K562 (cell line): ENCODE measurements around the gene ZDHHC22. TPM values are rescaled to one million over a fixed set of nuclear protein-coding genes. Genes with fewer than 3 reads are reported as not detected.

Experiments used
- CBFA2T2 ChIP-seq: fragments of 450-650 bp; conservative IDR thresholded peaks from 2 replicates; pipeline ENCODE4 v1.6.1; 2017; ENCODE audit warnings: mild to moderate bottlenecking
- DPF2 ChIP-seq: fragments of 450-650 bp; IDR thresholded peaks from 2 replicates; pipeline ENCODE4 v1.6.1; 2016
- E2F4 ChIP-seq: sonication (generic); formaldehyde crosslinking; IDR thresholded peaks from 2 replicates; pipeline ENCODE4 v1.8.0; 2022; ENCODE audit warnings: mild to moderate bottlenecking, low read depth, missing genetic modification reagents
- FOXP1 ChIP-seq: sonication (generic); formaldehyde crosslinking; IDR thresholded peaks from 2 replicates; pipeline ENCODE4 v1.8.0; 2022; ENCODE audit warnings: mild to moderate bottlenecking, missing genetic modification reagents
- KDM4B ChIP-seq, 2 experiments: fragments of 450-650 bp in 1 of 2; sonication (generic) in 1 of 2; IDR thresholded peaks; 2 replicates each; pipeline ENCODE4 v1.6.1; 2016 to 2017; ENCODE audit warnings: borderline replicate concordance in 2 of 2, antibody characterized with exemption in 1 of 2, low read depth in 1 of 2, mild to moderate bottlenecking in 1 of 2
- MLLT1 ChIP-seq, 2 experiments: fragments of 450-650 bp; IDR thresholded peaks; 2 replicates each; pipeline ENCODE4 v1.6.1; 2016
- MTA3 ChIP-seq: fragments of 450-650 bp; formaldehyde crosslinking; IDR thresholded peaks from 2 replicates; pipeline ENCODE4 v1.6.1; 2017; ENCODE audit warnings: mild to moderate bottlenecking, borderline replicate concordance
- TFE3 ChIP-seq: fragments of 450-650 bp; formaldehyde crosslinking; IDR thresholded peaks from 2 replicates; pipeline ENCODE4 v1.4.0; 2020; ENCODE audit warnings: mild to moderate bottlenecking, mixed read lengths
- XRCC5 ChIP-seq: fragments of 200-400 bp; formaldehyde crosslinking; IDR thresholded peaks from 2 replicates; pipeline ENCODE4 v1.6.1; 2017; ENCODE audit warnings: low read depth, mild to moderate bottlenecking, low read length
- ZBTB26 ChIP-seq: fragments of 450-650 bp; formaldehyde crosslinking; IDR thresholded peaks from 2 replicates; pipeline ENCODE4 v1.4.0; 2022; ENCODE audit warnings: missing genetic modification characterization
- ZNF407 ChIP-seq: fragments of 450-650 bp; IDR thresholded peaks from 2 replicates; pipeline ENCODE4 v1.6.1; 2016; ENCODE audit warnings: low read depth
- ZNF766 ChIP-seq: fragments of 200-800 bp; sonication (Bioruptor generic); conservative IDR thresholded peaks from 2 replicates; pipeline ENCODE4 v1.6.1; 2016; ENCODE audit warnings: missing genetic modification characterization, missing compliant biosample characterization
- polyA plus RNA-seq, 8 experiments: library from polyadenylated mRNA; depleted of rRNA in 4 of 8; stranded (reverse) in 5 of 8; unstranded in 3 of 8; fragments of >200 nt; fragmentation: Nextera tagmentation in 2 of 8; fragmentation: Illumina TruSeq in 1 of 8; extraction: Ambion mirVana in 2 of 8; extraction: Trizol in 1 of 8; gene quantifications; 2 replicates each; pipeline versions ENCODE4 v1.2.1 to v1.2.3, GENCODE V29; 2011 to 2014; ENCODE audit warnings: inconsistent platforms in 1 of 8, missing spikeins in 1 of 8
- total RNA-seq, 7 experiments: library from RNA; depleted of rRNA in 6 of 7; stranded (reverse); fragments of >200 nt in 6 of 7; fragmentation: Illumina TruSeq in 2 of 7; extraction: Trizol in 2 of 7; gene quantifications; 2 replicates each; pipeline versions ENCODE4 v1.2.1 to v1.2.3, GENCODE V29; 2011 to 2021; ENCODE audit warnings: low replicate concordance in 1 of 7

ZDHHC22 gene
- total and polyA plus RNA-seq, 9 of the 15 experiments (the other 6 are each of a cell fraction or from before 2014, with no cell fraction given) = not detected

GRCh38 chr14:77097700-77098528 is 43.7 kb downstream of the ZDHHC22 start, which contains the start of gene CIPC (continued):
- peak in 1 of 2 experiments; percentile 27; a peak in 1 of 4 replicates for TF ChIP-seq MLLT1 (IDR thresholded peaks at IDR 0.05)
- peak; percentile 81; the same call in 1 of the 2 replicates for TF ChIP-seq ZNF766 (CRISPR knock-in tag)
- peak; percentile 96 for TF ChIP-seq TFE3 (CRISPR knock-in tag)
- 0 out of 2 replicates have a peak, but pooled peaks have one; percentile 64 for TF ChIP-seq MTA3
- no peak for TF ChIP-seq E2F4 (CRISPR knock-in tag)
- peak; percentile 77 for TF ChIP-seq CBFA2T2
- TF ChIP-seq FOXP1 (CRISPR knock-in tag) = peak; percentile 85; the same call in 1 of the 2 replicates
- TF ChIP-seq KDM4B (IDR thresholded peaks at IDR 0.05; ENCODE audit: borderline replicate concordance in 2 of 2, low read depth in 1 of 2) = peak in 1 of 2 experiments; percentile 54; a peak in 1 of 4 replicates
- TF ChIP-seq XRCC5 = peak; percentile 75; the same call in 1 of the 2 replicates
- TF ChIP-seq ZBTB26 (CRISPR knock-in tag) = peak; percentile 89
- TF ChIP-seq ZNF407 = 0 out of 2 replicates have a peak, but pooled peaks have one; percentile 63
- TF ChIP-seq DPF2 = peak; percentile 29; the same call in 1 of the 2 replicates
